DND-41 (cell line): ENCODE measurements around the gene TXNDC15.

Experiments used
- EZH2 ChIP-seq: IDR thresholded peaks from 3 replicates; pipeline ENCODE4 v1.6.1; 2012; ENCODE audit warnings: borderline replicate concordance, low read depth, mild to moderate bottlenecking, moderate library complexity, low read length, inconsistent platforms; ENCODE audit not compliant: severe bottlenecking
- TF ChIP-seq, protein P1 (sequence below): IDR thresholded peaks from 2 replicates; pipeline ENCODE4 v1.5.1; 2012; ENCODE audit warnings: borderline replicate concordance, low read length, moderate library complexity, mild to moderate bottlenecking; ENCODE audit not compliant: poor library complexity, severe bottlenecking; ENCODE audit errors: extremely low read depth

DNA sequence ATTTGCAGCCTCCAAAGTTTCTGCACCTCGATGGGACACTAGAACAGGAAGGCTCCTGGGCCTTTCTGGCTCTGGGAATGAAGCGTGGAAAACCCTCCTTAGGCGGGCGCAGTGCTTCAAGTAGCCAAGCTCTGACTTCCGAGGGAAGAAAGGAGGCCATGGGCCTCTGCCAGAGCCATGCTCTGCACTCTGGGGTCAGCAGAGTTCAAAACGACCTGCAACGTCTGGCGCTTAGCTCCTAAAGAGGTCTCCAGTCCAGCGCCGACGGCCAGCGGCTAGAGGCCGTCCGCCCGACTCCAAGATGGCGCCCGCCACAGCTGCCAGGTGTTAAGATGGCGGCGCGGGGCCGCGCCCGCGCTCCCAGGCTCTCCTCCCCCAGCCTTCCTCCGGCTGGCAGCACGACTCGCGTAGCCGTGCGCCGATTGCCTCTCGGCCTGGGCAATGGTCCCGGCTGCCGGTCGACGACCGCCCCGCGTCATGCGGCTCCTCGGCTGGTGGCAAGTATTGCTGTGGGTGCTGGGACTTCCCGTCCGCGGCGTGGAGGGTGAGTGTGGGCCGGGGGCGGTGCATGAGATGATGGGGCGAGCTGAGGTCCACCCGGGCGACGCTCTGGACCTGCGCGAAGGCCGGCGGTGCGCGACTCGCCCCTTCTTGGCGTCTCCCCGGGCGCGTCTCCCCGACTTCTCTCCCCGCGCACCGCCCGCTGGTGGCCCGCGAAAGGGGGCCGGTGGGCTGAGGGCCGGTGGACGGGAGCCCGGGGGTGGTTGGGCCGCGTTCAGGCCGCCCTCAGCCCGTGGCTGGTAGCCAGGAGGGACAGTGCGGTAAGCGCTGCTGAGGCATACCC is at the start of gene TXNDC15:
- TF ChIP-seq, protein P1, sequence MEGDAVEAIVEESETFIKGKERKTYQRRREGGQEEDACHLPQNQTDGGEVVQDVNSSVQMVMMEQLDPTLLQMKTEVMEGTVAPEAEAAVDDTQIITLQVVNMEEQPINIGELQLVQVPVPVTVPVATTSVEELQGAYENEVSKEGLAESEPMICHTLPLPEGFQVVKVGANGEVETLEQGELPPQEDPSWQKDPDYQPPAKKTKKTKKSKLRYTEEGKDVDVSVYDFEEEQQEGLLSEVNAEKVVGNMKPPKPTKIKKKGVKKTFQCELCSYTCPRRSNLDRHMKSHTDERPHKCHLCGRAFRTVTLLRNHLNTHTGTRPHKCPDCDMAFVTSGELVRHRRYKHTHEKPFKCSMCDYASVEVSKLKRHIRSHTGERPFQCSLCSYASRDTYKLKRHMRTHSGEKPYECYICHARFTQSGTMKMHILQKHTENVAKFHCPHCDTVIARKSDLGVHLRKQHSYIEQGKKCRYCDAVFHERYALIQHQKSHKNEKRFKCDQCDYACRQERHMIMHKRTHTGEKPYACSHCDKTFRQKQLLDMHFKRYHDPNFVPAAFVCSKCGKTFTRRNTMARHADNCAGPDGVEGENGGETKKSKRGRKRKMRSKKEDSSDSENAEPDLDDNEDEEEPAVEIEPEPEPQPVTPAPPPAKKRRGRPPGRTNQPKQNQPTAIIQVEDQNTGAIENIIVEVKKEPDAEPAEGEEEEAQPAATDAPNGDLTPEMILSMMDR, result no peak
- TF ChIP-seq EZH2, result no peak
